ENCODE results near the gene DNAH2.

DNA sequence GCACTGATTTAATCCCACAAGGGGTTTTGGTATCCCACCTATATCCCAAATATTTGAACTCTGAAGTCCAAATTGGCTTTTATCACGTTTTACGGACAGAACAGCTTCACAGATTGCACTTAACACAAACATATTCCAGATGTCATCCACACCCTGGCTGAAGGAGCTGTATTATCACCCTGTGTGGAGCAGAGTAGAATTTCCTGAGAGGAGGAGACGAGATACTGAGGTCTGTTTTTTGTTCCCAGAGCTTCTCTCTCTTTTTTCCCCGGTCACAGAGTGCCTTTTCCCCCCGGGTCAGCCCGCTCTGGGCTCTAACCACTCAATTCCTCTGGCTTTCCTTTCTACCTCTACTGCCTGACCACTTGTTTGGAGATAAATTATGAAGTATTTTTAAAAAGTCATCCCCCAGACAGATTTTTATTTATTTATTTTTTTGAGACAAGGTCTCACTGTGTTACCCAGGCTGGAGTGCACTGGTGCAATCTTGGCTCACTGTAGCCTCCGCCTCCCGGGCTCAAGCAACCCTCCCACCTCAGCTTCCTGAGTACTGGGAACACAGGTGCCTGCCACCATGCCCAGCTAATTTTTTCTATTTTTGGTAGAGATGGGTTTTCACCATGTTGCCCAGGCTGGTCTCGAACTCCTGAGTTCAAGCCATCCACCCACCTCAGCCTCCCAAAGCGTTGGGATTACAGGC lies 30.7 kb downstream of the DNAH2 start:
- TF ChIP-seq MAZ (IDR thresholded peaks at IDR 0.05; ENCODE audit: borderline replicate concordance, low read depth, low read length) (no peak), EHMT2 (IDR thresholded peaks at IDR 0.05; ENCODE audit: low read depth) (no peak), SMC3 (IDR thresholded peaks at IDR 0.05) (no peak), POLR2A (IDR thresholded peaks at IDR 0.05; ENCODE audit: low read length) (no peak), RFX5 (IDR thresholded peaks at IDR 0.05) (no peak), CBX8 (IDR thresholded peaks at IDR 0.05) (no peak)
- TF ChIP-seq, protein P1, sequence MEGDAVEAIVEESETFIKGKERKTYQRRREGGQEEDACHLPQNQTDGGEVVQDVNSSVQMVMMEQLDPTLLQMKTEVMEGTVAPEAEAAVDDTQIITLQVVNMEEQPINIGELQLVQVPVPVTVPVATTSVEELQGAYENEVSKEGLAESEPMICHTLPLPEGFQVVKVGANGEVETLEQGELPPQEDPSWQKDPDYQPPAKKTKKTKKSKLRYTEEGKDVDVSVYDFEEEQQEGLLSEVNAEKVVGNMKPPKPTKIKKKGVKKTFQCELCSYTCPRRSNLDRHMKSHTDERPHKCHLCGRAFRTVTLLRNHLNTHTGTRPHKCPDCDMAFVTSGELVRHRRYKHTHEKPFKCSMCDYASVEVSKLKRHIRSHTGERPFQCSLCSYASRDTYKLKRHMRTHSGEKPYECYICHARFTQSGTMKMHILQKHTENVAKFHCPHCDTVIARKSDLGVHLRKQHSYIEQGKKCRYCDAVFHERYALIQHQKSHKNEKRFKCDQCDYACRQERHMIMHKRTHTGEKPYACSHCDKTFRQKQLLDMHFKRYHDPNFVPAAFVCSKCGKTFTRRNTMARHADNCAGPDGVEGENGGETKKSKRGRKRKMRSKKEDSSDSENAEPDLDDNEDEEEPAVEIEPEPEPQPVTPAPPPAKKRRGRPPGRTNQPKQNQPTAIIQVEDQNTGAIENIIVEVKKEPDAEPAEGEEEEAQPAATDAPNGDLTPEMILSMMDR (IDR thresholded peaks at IDR 0.05), result no peak
- TF ChIP-seq, protein P2, sequence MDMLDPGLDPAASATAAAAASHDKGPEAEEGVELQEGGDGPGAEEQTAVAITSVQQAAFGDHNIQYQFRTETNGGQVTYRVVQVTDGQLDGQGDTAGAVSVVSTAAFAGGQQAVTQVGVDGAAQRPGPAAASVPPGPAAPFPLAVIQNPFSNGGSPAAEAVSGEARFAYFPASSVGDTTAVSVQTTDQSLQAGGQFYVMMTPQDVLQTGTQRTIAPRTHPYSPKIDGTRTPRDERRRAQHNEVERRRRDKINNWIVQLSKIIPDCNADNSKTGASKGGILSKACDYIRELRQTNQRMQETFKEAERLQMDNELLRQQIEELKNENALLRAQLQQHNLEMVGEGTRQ (IDR thresholded peaks at IDR 0.05), result no peak
- TF ChIP-seq, protein P3, sequence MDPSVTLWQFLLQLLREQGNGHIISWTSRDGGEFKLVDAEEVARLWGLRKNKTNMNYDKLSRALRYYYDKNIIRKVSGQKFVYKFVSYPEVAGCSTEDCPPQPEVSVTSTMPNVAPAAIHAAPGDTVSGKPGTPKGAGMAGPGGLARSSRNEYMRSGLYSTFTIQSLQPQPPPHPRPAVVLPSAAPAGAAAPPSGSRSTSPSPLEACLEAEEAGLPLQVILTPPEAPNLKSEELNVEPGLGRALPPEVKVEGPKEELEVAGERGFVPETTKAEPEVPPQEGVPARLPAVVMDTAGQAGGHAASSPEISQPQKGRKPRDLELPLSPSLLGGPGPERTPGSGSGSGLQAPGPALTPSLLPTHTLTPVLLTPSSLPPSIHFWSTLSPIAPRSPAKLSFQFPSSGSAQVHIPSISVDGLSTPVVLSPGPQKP (IDR thresholded peaks at IDR 0.05; ENCODE audit: low read depth, low read length), result no peak

Data from A549 (cell line).